CD4-positive, CD25-positive, alpha-beta regulatory T cell (primary cell): Measurements from ENCODE around the gene MPRIP. TPM values are rescaled to one million over a fixed set of nuclear protein-coding genes. Genes with fewer than 3 reads are reported as not detected.

ENCODE experiments used
- ATAC-seq, 2 donors: fragments of 150-1000 bp; cut with Tn5 transposase; one replicate each; pipeline ENCODE4 v1.10.0; 2021; ENCODE audit warnings: low read depth in 2 of 2, moderate number of reproducible peaks in 2 of 2, moderate library complexity in 1 of 2
- DNase-seq, 3 donors: peaks; one replicate each; pipeline versions ENCODE4 v3.0.0 to v3.0.0-alpha.2; 2012 to 2022; ENCODE audit warnings: mixed read lengths in 1 of 3
- H3K27ac ChIP-seq: one replicate; pipeline ENCODE4 v1.7.0; 2013; ENCODE audit warnings: mild to moderate bottlenecking, low read length; ENCODE audit not compliant: insufficient read depth, poor library complexity, severe bottlenecking
- H3K27me3 ChIP-seq: one replicate; pipeline ENCODE4 v1.7.0; 2013; ENCODE audit warnings: low read length; ENCODE audit not compliant: control insufficient read depth, insufficient read depth
- H3K36me3 ChIP-seq: one replicate; pipeline ENCODE4 v1.7.0; 2013; ENCODE audit warnings: mild to moderate bottlenecking, low read length, moderate library complexity; ENCODE audit not compliant: control insufficient read depth, insufficient read depth
- H3K4me1 ChIP-seq: 2 replicates; pipeline ENCODE4 v1.7.0; 2013; ENCODE audit warnings: mild to moderate bottlenecking, low read length; ENCODE audit not compliant: insufficient read depth, control insufficient read depth, poor library complexity, severe bottlenecking
- H3K4me3 ChIP-seq: one replicate; pipeline ENCODE4 v1.7.0; 2013; ENCODE audit warnings: low read depth, mild to moderate bottlenecking, low read length, moderate library complexity
- H3K9me3 ChIP-seq, 2 experiments: 1 replicate in 1 of 2; 2 replicates in 1 of 2; pipeline ENCODE4 v1.7.0; 2013; ENCODE audit warnings: low read length in 2 of 2, mild to moderate bottlenecking in 1 of 2, moderate library complexity in 1 of 2; ENCODE audit not compliant: control insufficient read depth in 2 of 2
- H3K27ac Mint-ChIP-seq, 3 donors: one replicate each; pipeline ENCODE4 v1.8.0; 2020 to 2022; ENCODE audit warnings: mild to moderate bottlenecking in 3 of 3, mixed read lengths in 3 of 3, moderate library complexity in 2 of 3
- H3K27me3 Mint-ChIP-seq: one replicate; pipeline ENCODE4 v1.8.0; 2022; ENCODE audit warnings: mild to moderate bottlenecking, mixed read lengths
- H3K36me3 Mint-ChIP-seq: one replicate; pipeline ENCODE4 v1.8.0; 2020; ENCODE audit warnings: mixed read lengths
- H3K4me1 Mint-ChIP-seq, 4 donors: one replicate each; pipeline ENCODE4 v1.8.0; 2020 to 2022; ENCODE audit warnings: mixed read lengths in 4 of 4, mild to moderate bottlenecking in 1 of 4
- H3K4me3 Mint-ChIP-seq, 4 donors: one replicate each; pipeline ENCODE4 v1.8.0; 2020 to 2022; ENCODE audit warnings: mild to moderate bottlenecking in 4 of 4, mixed read lengths in 4 of 4, moderate library complexity in 3 of 4
- H3K9me3 Mint-ChIP-seq, 7 donors: one replicate each; pipeline ENCODE4 v1.8.0; 2020 to 2022; ENCODE audit warnings: mixed read lengths in 7 of 7, mild to moderate bottlenecking in 3 of 7, moderate library complexity in 2 of 7
- polyA plus RNA-seq, 4 donors: library from polyadenylated mRNA; unstranded; fragments of 300-500 nt; fragmentation: Illumina TruSeq; gene quantifications; one replicate each; pipeline ENCODE4 v1.2.3, GENCODE V29; 2021
- total RNA-seq: library from RNA; stranded (reverse); gene quantifications from one replicate; pipeline ENCODE4 v1.2.3, GENCODE V29; 2022

The MPRIP gene
- total and polyA plus RNA-seq, 5 donors from 2014 or later: 49.0 to 234 (median 58.0) TPM

DNA sequence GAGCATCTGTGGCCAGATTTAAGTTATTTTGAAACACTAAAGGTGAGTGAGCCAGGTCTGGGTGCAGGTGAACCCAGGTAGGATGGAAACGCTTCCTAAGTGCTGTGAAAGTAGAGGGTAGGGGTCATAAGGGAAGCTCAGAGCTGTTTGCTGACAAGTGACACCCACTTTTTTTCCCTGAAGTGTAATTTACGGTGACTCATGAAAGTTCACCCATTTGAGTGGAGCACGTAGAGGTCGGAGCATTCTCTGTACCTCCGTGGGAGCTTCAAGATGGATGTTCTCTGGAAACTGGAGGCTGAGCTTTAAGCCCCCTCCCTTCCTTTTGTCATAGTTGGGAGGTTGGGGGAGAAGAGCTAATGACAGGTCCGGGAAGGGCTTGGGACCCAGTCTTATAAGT lies 44.3 kb downstream of the MPRIP start:
- Mint-ChIP-seq H3K9me3 (no peaks in the 10 kb centered on the region), H3K36me3 (peaks cover 27% of the 10 kb centered on the region), H3K27ac (peak overlapping the region in 1 of 3 donors; percentile 81), H3K4me3 (no peak overlapping the region), H3K4me1 (peaks cover 0 to 45% (median 26%) of the 10 kb centered on the region in 4 donors), H3K27me3 (no peaks in the 10 kb centered on the region)
- peaks cover 26% of the 10 kb centered on the region for H3K36me3 ChIP-seq
- DNase-seq (no peak), ATAC-seq (no peak)
- H3K4me1 ChIP-seq: peaks cover 9% of the 10 kb centered on the region
- no peaks in the 10 kb centered on the region for H3K9me3 ChIP-seq
- H3K27ac ChIP-seq: no peak overlapping the region
- no peaks in the 10 kb centered on the region for H3K27me3 ChIP-seq
- H3K4me3 ChIP-seq: no peak overlapping the region

DNA sequence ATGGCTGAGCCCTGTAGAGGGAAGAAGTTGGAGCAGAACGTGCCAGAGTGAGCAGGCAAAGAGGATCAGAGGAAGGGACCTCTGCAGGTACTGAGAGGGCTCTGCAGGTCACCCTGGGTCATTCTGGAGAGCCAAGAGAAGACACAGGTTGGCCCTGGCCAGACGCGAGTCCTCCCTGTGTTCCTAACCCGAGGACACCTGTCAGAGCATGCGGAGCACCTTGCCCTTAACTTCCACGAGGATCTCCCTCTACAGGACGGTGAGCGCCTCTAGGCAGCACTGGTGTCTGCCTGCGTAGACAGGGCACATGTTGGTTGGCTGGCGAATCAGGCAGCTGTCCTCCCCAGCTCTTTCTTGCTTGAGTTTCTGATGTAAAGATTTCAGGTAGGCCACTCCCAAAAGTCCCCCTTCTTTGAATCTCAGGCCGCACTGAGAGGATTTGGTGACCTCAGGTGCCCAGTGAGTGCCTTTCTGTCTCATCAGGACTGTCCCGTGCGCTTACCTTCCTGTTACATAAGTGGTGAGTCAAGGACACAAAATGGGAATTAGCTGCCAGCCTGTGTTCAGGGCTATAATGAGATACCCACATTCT lies 45.3 kb downstream of the MPRIP start:
- Mint-ChIP-seq H3K4me1 (peaks cover 0 to 47% (median 27%) of the 10 kb centered on the region in 4 donors), H3K27ac (peak overlapping the region; percentile 33 to 94 (median 81)), H3K36me3 (peaks cover 26% of the 10 kb centered on the region), H3K27me3 (no peaks in the 10 kb centered on the region), H3K4me3 (no peak overlapping the region), H3K9me3 (no peaks in the 10 kb centered on the region)
- H3K27me3 ChIP-seq: no peaks in the 10 kb centered on the region
- H3K9me3 ChIP-seq: no peaks in the 10 kb centered on the region
- H3K27ac ChIP-seq: no peak overlapping the region
- DNase-seq (no peak), ATAC-seq (no peak)
- no peak overlapping the region for H3K4me3 ChIP-seq
- H3K4me1 ChIP-seq: peaks cover 9% of the 10 kb centered on the region
- peaks cover 26% of the 10 kb centered on the region for H3K36me3 ChIP-seq

DNA sequence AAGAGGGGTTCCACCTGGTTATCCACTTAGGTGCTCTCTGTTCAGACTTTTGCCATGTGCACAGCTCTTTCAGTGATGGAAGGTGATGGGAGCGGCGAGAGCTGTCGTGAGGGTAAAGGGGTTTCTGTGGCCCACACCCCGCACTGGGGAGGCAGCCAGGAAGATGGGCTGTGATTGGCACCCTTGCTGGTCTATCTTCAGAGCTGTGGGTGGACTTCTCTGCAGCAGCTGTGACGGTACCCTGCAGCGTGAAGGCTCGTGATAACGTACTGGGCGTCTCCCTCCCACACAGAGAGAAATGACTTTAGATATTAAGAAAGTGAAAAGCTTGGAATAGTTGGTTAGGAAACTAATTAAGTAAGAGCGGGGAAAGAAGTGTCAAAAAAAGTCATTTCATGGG lies 45.8 kb downstream of the MPRIP start:
- no peak overlapping the region for H3K4me3 Mint-ChIP-seq
- no peaks in the 10 kb centered on the region for H3K9me3 Mint-ChIP-seq
- H3K27ac ChIP-seq: no peak overlapping the region
- peak overlapping the region; percentile 13 to 94 (median 81) for H3K27ac Mint-ChIP-seq
- peaks cover 22% of the 10 kb centered on the region for H3K36me3 ChIP-seq
- H3K27me3 Mint-ChIP-seq: no peaks in the 10 kb centered on the region
- peaks cover 21% of the 10 kb centered on the region for H3K36me3 Mint-ChIP-seq
- no peak overlapping the region for H3K4me3 ChIP-seq
- no peak for DNase-seq
- H3K27me3 ChIP-seq: no peaks in the 10 kb centered on the region
- H3K4me1 Mint-ChIP-seq: peaks cover under 1 to 46% (median 26%) of the 10 kb centered on the region in 4 donors
- no peaks in the 10 kb centered on the region for H3K9me3 ChIP-seq
- H3K4me1 ChIP-seq: peaks cover 9% of the 10 kb centered on the region
- ATAC-seq: no peak

DNA sequence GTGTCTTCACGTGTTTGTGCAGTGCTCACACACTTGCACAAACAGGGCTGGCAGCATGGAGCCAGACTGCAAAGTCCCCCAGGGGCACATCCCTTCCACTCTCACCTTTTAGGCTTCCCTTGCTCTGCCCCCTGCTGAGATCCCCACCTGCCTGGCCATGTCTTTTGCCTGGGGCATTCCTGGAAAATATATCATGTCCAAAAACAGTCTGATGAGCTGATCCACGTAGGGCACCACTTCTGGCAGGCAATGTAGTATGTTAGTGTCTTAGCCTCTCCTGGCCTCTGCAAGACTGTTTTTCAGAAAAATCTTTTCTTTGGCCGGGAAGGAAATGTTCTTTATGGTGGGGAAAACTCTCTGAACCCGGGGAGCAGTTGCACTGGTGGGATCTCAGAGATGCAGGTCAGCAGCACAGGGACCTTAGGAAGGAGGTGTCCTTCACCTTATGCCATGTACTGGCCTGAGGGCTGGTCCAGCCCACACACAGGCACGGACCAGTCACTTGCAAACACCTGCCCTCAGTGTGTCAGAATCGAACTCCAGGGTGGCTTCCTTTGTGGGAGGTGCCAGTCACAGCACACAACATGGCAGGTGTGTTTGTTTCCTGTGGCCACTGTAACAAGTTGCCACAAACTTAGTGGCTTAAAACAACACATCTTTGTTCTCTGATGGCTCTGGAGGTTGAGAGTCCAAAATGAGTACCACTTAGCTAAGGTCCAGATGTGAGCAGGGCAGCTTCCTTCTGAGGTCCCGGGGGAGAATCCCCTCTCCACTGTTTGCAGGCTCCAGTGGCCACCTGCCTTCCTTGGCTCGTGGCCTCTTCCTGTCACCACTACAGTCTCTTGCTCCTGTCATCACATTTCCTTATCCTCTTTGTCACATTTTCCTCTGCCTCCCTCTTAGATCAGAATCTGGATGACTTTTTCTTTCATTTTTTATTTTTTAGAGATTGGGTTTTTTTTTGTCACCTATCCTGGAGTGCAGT lies 46.6 kb downstream of the MPRIP start:
- Mint-ChIP-seq H3K9me3 (no peaks in the 10 kb centered on the region), H3K27me3 (no peaks in the 10 kb centered on the region), H3K27ac (peak overlapping the region; percentile 13 to 92 (median 81)), H3K4me3 (peak overlapping the region in 1 of 4 donors; percentile 33), H3K4me1 (peaks cover 6 to 54% (median 33%) of the 10 kb centered on the region in 4 donors), H3K36me3 (peaks cover 20% of the 10 kb centered on the region)
- peaks cover 19% of the 10 kb centered on the region for H3K36me3 ChIP-seq
- ATAC-seq (peak in 1 of 2 donors; percentile 34), DNase-seq (peak in 1 of 3 donors; percentile 48)
- H3K4me3 ChIP-seq: no peak overlapping the region
- no peaks in the 10 kb centered on the region for H3K27me3 ChIP-seq
- no peak overlapping the region for H3K27ac ChIP-seq
- no peaks in the 10 kb centered on the region for H3K9me3 ChIP-seq
- H3K4me1 ChIP-seq: peaks cover 9% of the 10 kb centered on the region

DNA sequence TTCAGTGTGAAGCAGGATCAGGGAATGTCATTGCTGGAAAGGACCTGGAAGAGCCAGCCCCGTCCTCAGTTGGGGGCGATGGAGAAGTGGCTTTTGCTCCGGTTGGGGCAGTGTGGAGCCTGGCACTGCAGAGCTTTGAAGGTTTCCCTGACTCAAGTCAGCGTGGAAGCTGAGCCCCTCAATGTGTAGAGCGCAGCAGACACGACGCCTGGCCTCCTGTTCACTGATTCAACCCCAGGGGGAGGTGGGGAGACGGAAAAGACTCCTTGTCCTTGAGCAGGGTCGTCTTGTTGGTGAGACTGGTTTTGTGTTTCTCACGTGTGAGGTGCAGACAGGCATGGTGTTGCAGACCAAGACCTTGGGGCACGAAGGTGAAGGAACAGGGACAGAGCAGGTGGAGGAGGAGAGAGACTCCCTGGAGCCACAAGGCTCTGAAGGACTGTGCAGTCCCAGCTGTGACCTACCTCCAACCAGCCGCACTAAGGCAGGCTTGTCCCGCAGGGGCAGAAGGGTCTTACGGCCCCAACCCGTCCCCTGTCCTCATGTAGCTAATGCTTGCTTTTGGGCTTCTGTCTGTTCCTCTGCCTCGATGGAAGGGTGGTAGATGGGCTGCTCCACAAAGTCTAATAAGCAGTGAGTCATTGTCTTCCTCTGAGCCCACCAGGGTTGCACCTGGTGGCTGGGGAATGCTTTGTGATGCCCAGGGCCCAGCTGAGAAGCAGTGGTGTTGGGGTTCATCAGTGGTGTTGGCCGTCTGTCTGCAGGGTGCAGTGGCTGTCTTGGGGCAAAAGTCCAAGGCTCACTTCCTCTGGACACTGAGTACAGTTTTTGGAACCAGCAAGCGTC lies 47.8 kb downstream of the MPRIP start:
- Histone ChIP-seq H3K27ac (no peak overlapping the region), H3K4me3 (no peak overlapping the region), H3K27me3 (no peaks in the 10 kb centered on the region), H3K36me3 (peaks cover 19% of the 10 kb centered on the region), H3K9me3 (no peaks in the 10 kb centered on the region), H3K4me1 (peaks cover 9% of the 10 kb centered on the region)
- no peak for ATAC-seq
- H3K4me3 Mint-ChIP-seq: peak overlapping the region in 1 of 4 donors; percentile 65
- H3K4me1 Mint-ChIP-seq: peaks cover 11 to 62% (median 40%) of the 10 kb centered on the region in 4 donors
- H3K36me3 Mint-ChIP-seq: peaks cover 20% of the 10 kb centered on the region
- H3K27me3 Mint-ChIP-seq: no peaks in the 10 kb centered on the region
- H3K27ac Mint-ChIP-seq: peak overlapping the region in 2 of 3 donors; percentile 81 to 87
- no peaks in the 10 kb centered on the region for H3K9me3 Mint-ChIP-seq
- DNase-seq: no peak

DNA sequence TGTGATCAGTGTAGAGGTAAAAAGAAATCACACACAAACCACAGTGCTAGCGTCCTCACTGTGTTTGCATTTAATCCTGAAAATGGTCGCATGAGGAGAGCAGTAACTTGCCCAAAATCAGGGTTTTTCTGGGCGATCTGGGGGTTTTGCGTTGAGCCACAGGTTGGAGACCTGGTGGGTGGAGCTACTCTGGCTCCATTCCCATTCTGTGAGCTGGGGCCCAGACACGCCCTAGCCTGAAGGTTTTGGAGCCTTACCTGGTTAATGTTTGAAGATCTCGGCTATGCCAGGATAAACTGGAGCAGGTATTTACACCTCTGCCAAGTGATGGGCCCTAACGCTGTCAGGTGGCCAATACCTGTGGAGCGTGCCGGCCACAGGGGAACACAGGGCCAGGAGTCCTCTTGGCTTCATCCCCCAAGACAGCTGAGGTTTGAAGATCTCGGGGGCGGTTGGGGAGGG lies 48.4 kb downstream of the MPRIP start:
- DNase-seq: no peak
- Mint-ChIP-seq H3K4me3 (peak overlapping the region in 1 of 4 donors; percentile 65), H3K4me1 (peaks cover 12 to 63% (median 44%) of the 10 kb centered on the region in 4 donors), H3K27ac (peak overlapping the region in 2 of 3 donors; percentile 47 to 87), H3K36me3 (peaks cover 18% of the 10 kb centered on the region), H3K27me3 (no peaks in the 10 kb centered on the region), H3K9me3 (no peaks in the 10 kb centered on the region)
- Histone ChIP-seq H3K9me3 (no peaks in the 10 kb centered on the region), H3K27me3 (no peaks in the 10 kb centered on the region), H3K4me1 (peaks cover 9% of the 10 kb centered on the region), H3K4me3 (no peak overlapping the region), H3K36me3 (peaks cover 16% of the 10 kb centered on the region), H3K27ac (no peak overlapping the region)
- no peak for ATAC-seq

DNA sequence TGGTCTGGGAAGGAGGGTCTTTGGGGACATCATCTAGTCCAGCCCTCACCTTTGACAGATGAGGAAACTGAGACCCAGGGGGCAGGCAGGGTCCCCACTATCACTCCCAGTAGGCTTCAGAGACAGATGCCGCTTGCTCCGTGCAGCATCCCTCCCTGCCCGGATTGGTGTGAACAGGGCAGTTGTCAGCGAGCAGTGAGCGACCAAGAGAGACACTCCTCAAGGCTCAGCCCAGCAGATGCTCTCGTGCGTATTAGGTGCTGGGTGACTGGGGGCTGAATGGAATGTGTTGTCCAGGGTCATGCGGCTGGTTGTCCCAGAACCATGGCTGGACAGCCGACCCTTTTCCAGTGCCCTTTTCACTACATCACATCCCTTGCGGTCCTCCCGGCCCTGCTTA lies 49.0 kb downstream of the MPRIP start:
- peaks cover 16% of the 10 kb centered on the region for H3K36me3 ChIP-seq
- Mint-ChIP-seq H3K9me3 (no peaks in the 10 kb centered on the region), H3K36me3 (peaks cover 18% of the 10 kb centered on the region), H3K4me3 (no peak overlapping the region), H3K27me3 (no peaks in the 10 kb centered on the region), H3K27ac (no peak overlapping the region), H3K4me1 (peaks cover 12 to 60% (median 44%) of the 10 kb centered on the region in 4 donors)
- no peak overlapping the region for H3K4me3 ChIP-seq
- H3K9me3 ChIP-seq: no peaks in the 10 kb centered on the region
- ATAC-seq (no peak), DNase-seq (no peak)
- H3K4me1 ChIP-seq: peaks cover 9% of the 10 kb centered on the region
- H3K27me3 ChIP-seq: no peaks in the 10 kb centered on the region
- no peak overlapping the region for H3K27ac ChIP-seq
